ENCODE measurements around the gene HSD11B2.

- TF ChIP-seq CTCF (conservative IDR thresholded peaks at IDR 0.05; ENCODE audit: low read depth, low read length) = no peak
- no peak for TF ChIP-seq EZH2phosphoT487 (IDR thresholded peaks at IDR 0.05; ENCODE audit: borderline replicate concordance, low read length)
- TF ChIP-seq EZH2 (IDR thresholded peaks at IDR 0.05; ENCODE audit: low read length, unreplicated experiment) = no peak
Measured at GRCh38 chr16:67437513-67437912, 6.6 kb downstream of the HSD11B2 start.
